Spleen (tissue), 13 donors: ENCODE data around the gene AMD1. TPM values are rescaled to one million over a fixed set of nuclear protein-coding genes. Genes with fewer than 3 reads are reported as not detected.

ENCODE experiments used
- DNase-seq: peaks from one replicate; pipeline ENCODE4 v3.0.0-alpha.2; 2020
- H3K27ac ChIP-seq, 8 donors: fragments of 200-600 bp; sonication (generic) in 7 of 8; 1 replicate in 4 of 8; 2 replicates in 4 of 8; pipeline versions ENCODE4 v1.5.0 to v1.8.0; 2016 to 2021; ENCODE audit warnings: inconsistent platforms in 4 of 8, mild to moderate bottlenecking in 4 of 8, moderate library complexity in 1 of 8
- H3K27me3 ChIP-seq, 7 donors: fragments of 200-600 bp; sonication (generic) in 6 of 7; replicated peaks in 1 of 7; 1 replicate in 4 of 7; 2 replicates in 3 of 7; pipeline versions ENCODE4 v1.5.0 to v1.8.0; 2016 to 2021; ENCODE audit warnings: inconsistent platforms in 3 of 7, mild to moderate bottlenecking in 1 of 7
- H3K36me3 ChIP-seq, 6 donors: fragments of 200-600 bp; sonication (generic) in 5 of 6; 1 replicate in 4 of 6; 2 replicates in 2 of 6; pipeline versions ENCODE4 v1.5.0 to v1.8.0; 2016 to 2021; ENCODE audit warnings: inconsistent platforms in 2 of 6
- H3K4me1 ChIP-seq, 6 donors: fragments of 200-600 bp; sonication (generic) in 5 of 6; 1 replicate in 3 of 6; 2 replicates in 3 of 6; pipeline versions ENCODE4 v1.5.0 to v1.8.0; 2016 to 2021; ENCODE audit warnings: inconsistent platforms in 3 of 6
- H3K4me3 ChIP-seq, 8 donors: fragments of 200-600 bp; sonication (generic) in 7 of 8; 1 replicate in 4 of 8; 2 replicates in 4 of 8; pipeline versions ENCODE4 v1.5.0 to v1.8.0; 2016 to 2021; ENCODE audit warnings: inconsistent platforms in 4 of 8, mild to moderate bottlenecking in 4 of 8, moderate library complexity in 2 of 8
- H3K9me3 ChIP-seq, 8 donors: fragments of 200-600 bp; sonication (generic) in 7 of 8; 1 replicate in 4 of 8; 2 replicates in 4 of 8; pipeline versions ENCODE4 v1.5.0 to v1.8.0; 2016 to 2021; ENCODE audit warnings: inconsistent platforms in 4 of 8
- POLR2A ChIP-seq, 3 donors: fragments of 450-650 bp; IDR thresholded peaks; one replicate each; pipeline ENCODE4 v1.5.1; 2017; ENCODE audit warnings: antibody characterized with exemption in 3 of 3, mild to moderate bottlenecking in 1 of 3
- POLR2AphosphoS5 ChIP-seq, 3 donors: sonication (generic); formaldehyde crosslinking; IDR thresholded peaks; one replicate each; pipeline ENCODE4 v1.5.1; 2017; ENCODE audit warnings: antibody characterized with exemption in 3 of 3
- WGBS, 5 donors: extraction: QIAGEN DNeasy Blood & Tissue Kit in 3 of 5; methylation state at CpG; one replicate each; pipeline versions ENCODE4 v1.1.5 to v1.1.7; 2013 to 2018; 5-methylcytosine and 5-hydroxymethylcytosine counted together
- intact Hi-C: fragments of 100-400 bp; cut with DNase I; formaldehyde crosslinking; loops from one replicate; pipeline ENCODE4 v1.15.0; 2023; ENCODE audit warnings: low total_unique reads
- long read RNA-seq, 2 donors: transcript quantifications; one replicate each; lab custom pipeline, GENCODE V29; 2026
- polyA plus RNA-seq, 3 donors: library from polyadenylated mRNA; stranded (reverse); fragments of 200-250 nt; gene quantifications; one replicate each; pipeline ENCODE4 v1.2.1, GENCODE V29; 2013
- total RNA-seq, 7 donors: library from RNA; depleted of rRNA in 3 of 7; stranded (reverse); fragments of >200 nt in 3 of 7; fragmentation: NEBNext Ultra II Directional in 4 of 7; extraction: Animal tissue kit (Norgen Biotek cat#: 25700) in 4 of 7; gene quantifications; one replicate each; pipeline versions ENCODE4 v1.1.0 to v1.2.1, GENCODE V29; 2016 to 2021
- TF ChIP-seq, protein P1 (sequence below), 11 experiments: fragments of 200-600 bp in 7 of 11; fragments of 450-650 bp in 4 of 11; sonication (generic) in 4 of 11; IDR thresholded peaks in 8 of 11; conservative IDR thresholded peaks in 3 of 11; 1 replicate in 7 of 11; 2 replicates in 4 of 11; pipeline versions ENCODE4 v1.4.0 to v1.8.0; 2016 to 2021; ENCODE audit warnings: antibody characterized with exemption in 11 of 11, inconsistent platforms in 4 of 11, mild to moderate bottlenecking in 1 of 11
- donor health status: healthy with polysubstance abuse.
- donor health status: DM: no; HTN: no; CAD: no; lungs with moderate emphysema.
- donor health status: DM: no; HTN: no; CAD: no.
- donor health status: Bipolar disorder and iron deficiency.
- donor health status: healthy.
- donor health status: DM: no; HTN: no; CAD: no.
- donor health status: DM: yes; HTN: yes; CAD: no.

The AMD1 gene
- 100 to 1,000 TPM in 1 of 7 donors, 10 to 100 TPM in 6; 44.8 to 102 (median 64.0) TPM for total RNA-seq
- 10 to 100 TPM; 20.7 to 44.9 (median 31.4) TPM for polyA plus RNA-seq
- long read RNA-seq, donor 1, full-length matches to known transcripts = 12 of 12 reads
- long read RNA-seq, donor 1, partial matches to known transcripts = 0 of 12 reads
- long read RNA-seq, donor 1, other reads (novel, unspliced or antisense) = 0 of 12 reads
- long read RNA-seq, donor 2, full-length matches to known transcripts = 20 of 20 reads
- long read RNA-seq, donor 2, partial matches to known transcripts = 0 of 20 reads
- long read RNA-seq, donor 2, other reads (novel, unspliced or antisense) = 0 of 20 reads

DNA sequence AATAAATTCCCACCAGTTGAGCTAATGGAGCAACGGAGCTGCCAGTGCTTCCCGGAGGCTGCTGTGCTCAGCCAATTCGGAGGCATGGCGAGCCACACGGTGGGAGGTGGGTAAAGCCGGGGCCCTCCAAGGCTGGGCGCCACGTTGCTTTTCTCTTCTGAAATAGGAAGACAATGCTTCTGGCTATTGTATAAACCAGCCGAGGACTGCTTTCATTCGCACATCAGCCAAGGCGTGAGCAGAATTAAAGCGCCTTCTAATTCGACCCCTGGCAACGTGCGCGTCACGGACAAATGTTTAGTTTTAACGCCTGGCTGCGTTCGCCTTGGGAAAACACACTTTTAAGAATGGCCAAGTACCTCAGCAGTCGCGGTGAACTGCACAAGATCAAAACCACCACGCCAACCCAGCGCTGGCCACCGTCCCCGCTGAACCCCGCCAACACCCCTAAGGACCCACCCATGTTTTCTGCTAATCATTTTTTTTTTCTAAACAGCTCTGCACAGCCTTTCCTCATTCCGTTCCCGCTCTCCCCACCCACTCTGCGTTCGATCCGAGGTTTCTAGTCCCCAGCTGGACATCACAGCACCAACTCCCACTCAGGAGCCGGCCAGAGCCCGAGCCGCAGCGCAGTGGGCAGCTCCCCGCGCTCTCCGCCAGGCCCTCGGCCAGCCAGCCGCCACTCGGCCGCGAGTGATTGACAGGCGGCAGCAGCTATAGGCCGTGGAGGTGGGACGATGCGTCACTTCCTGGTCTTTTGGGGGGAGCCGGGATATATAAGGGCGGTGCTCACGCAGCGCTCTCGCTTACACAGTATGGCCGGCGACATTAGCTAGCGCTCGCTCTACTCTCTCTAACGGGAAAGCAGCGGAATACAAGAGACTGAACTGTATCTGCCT is at the start of gene AMD1:
AMD1 (plus strand) TSS at position 805 of the 899 bp plus-strand sequence. CDS start 321 bp downstream, outside the sequence.
- H3K27me3 ChIP-seq = no peaks in the 10 kb centered on the region
- peaks cover 16 to 44% (median 38%) of the 10 kb centered on the region in 6 donors for H3K4me1 ChIP-seq
- H3K27ac ChIP-seq = peak within 1 kb of the TSS; percentile 93 to 97 (median 96)
- no peaks in the 10 kb centered on the region for H3K9me3 ChIP-seq
- H3K36me3 ChIP-seq = no peaks in the 10 kb centered on the region
- H3K4me3 ChIP-seq = peak within 1 kb of the TSS; percentile 84 to 96 (median 92)
- peak; percentile 99 for DNase-seq
- TF ChIP-seq, protein P1, sequence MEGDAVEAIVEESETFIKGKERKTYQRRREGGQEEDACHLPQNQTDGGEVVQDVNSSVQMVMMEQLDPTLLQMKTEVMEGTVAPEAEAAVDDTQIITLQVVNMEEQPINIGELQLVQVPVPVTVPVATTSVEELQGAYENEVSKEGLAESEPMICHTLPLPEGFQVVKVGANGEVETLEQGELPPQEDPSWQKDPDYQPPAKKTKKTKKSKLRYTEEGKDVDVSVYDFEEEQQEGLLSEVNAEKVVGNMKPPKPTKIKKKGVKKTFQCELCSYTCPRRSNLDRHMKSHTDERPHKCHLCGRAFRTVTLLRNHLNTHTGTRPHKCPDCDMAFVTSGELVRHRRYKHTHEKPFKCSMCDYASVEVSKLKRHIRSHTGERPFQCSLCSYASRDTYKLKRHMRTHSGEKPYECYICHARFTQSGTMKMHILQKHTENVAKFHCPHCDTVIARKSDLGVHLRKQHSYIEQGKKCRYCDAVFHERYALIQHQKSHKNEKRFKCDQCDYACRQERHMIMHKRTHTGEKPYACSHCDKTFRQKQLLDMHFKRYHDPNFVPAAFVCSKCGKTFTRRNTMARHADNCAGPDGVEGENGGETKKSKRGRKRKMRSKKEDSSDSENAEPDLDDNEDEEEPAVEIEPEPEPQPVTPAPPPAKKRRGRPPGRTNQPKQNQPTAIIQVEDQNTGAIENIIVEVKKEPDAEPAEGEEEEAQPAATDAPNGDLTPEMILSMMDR (IDR thresholded peaks at IDR 0.05 in 8 of 11, conservative IDR thresholded peaks at IDR 0.05 in 3 of 11) = peak in 3 of 11 experiments; percentile 20 to 59 (median 54)
- TF ChIP-seq POLR2A (IDR thresholded peaks at IDR 0.05) (peak; percentile 91 to 98 (median 97)), POLR2AphosphoS5 (IDR thresholded peaks at IDR 0.05) (peak; percentile 100)
- intact Hi-C loops = no loop called here
- WGBS, 5 donors = 0 to 1% (median 0%) methylated on average over 58 to 59 of the region's 59 CpGs

DNA sequence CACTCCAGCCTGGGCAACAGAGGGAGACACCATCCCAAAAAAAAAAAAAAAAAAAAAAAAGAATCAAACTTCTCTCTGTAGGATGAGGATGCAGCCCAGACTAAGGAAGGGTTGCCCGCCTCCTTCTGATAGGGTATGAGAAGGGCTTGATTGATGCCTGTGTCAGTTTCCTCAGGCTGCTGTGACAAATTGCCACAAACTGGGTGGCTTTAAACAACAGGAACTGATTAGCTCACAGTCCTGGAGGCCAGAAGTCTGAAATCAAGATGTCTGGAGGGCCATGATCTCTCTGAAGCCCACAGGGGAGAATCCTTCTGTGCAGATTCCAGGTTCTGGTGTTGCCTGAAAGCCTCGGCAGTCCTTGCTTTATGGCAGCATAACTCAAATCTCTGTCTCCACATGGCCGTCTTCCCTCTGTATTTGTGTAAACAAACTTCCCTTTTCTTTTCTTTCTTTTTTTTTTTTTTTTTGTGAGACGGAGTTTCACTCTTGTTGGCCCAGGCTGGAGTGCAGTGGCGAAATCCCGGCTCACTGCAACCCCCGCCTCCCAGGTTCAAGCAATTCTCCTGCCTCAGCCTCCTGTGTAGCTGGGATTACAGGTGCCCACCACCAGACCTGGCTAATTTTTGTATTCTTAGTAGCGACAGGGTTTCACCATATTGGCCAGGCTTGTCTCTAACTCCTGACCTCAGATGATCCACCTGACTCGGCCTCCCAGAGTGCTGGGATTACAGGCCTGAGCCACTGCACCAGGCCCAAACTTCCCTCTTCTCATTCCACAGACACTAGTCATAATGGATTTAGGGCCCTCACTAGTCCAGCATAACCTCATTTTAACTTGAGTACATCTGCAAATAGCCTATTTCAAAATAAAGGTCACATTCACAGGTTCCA is 48.1 kb upstream of the AMD1 start:
- TF ChIP-seq, protein P1 (IDR thresholded peaks at IDR 0.05 in 8 of 11, conservative IDR thresholded peaks at IDR 0.05 in 3 of 11) = no peak
- TF ChIP-seq POLR2A (IDR thresholded peaks at IDR 0.05) (no peak), POLR2AphosphoS5 (IDR thresholded peaks at IDR 0.05) (no peak)
- H3K4me3 ChIP-seq = peak overlapping the region in 1 of 8 donors; percentile 36
- no peaks in the 10 kb centered on the region for H3K9me3 ChIP-seq
- H3K27me3 ChIP-seq = no peaks in the 10 kb centered on the region
- WGBS, 5 donors = 48 to 70% (median 58%) methylated on average over 9 of the region's 9 CpGs
- intact Hi-C loops = no loop called here
- peak overlapping the region in 7 of 8 donors; percentile 45 to 89 (median 69) for H3K27ac ChIP-seq
- H3K4me1 ChIP-seq = peaks cover 0 to 28% (median 7%) of the 10 kb centered on the region in 6 donors
- DNase-seq = no peak
- no peaks in the 10 kb centered on the region for H3K36me3 ChIP-seq

DNA sequence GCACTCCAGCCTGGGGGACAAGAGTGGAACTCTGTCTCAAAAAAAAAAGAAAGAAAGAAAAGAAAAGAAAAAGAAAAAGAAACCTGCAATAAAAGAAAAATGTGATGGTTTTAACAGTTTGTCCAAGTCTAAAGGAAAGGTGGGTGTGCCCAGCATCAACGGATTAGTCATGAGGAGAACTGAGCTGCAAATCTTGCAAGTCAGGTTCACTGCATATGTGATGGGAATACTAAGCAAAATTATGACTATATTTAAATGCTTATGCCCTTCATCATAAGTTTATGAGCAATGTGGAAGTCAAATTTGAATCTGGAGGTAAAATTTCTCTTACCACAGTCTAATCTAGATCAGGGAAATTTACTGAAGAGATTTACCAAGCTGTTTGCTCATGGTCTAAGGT is 46.2 kb upstream of the AMD1 start:
- Histone ChIP-seq H3K4me3 (no peak overlapping the region), H3K36me3 (no peaks in the 10 kb centered on the region), H3K27me3 (no peaks in the 10 kb centered on the region), H3K9me3 (no peaks in the 10 kb centered on the region), H3K4me1 (peaks cover 0 to 17% (median 7%) of the 10 kb centered on the region in 6 donors), H3K27ac (no peak overlapping the region)
- TF ChIP-seq POLR2A (IDR thresholded peaks at IDR 0.05) (no peak), POLR2AphosphoS5 (IDR thresholded peaks at IDR 0.05) (no peak)
- TF ChIP-seq, protein P1 (IDR thresholded peaks at IDR 0.05 in 8 of 11, conservative IDR thresholded peaks at IDR 0.05 in 3 of 11) = no peak
- DNase-seq = no peak
- intact Hi-C loops = no loop called here
- WGBS, 5 donors = 65 to 81% (median 76%) methylated on average over 1 of the region's 1 CpG
